HepG2 (cell line): ENCODE measurements around the gene LAMB2. TPM values are rescaled to one million over a fixed set of nuclear protein-coding genes. Genes with fewer than 3 reads are reported as not detected.

Source experiments
- ELF3 ChIP-seq: IDR thresholded peaks from 2 replicates; pipeline ENCODE4 v1.6.1; 2016; ENCODE audit warnings: missing genetic modification reagents, missing compliant biosample characterization
- KLF16 ChIP-seq, 2 experiments: sonication (generic) in 1 of 2; formaldehyde crosslinking in 1 of 2; IDR thresholded peaks; 2 replicates each; pipeline versions ENCODE4 v1.6.1 to v1.8.0; 2016 to 2023; ENCODE audit warnings: missing genetic modification reagents in 2 of 2, missing compliant biosample characterization in 1 of 2
- MED13 ChIP-seq: sonication (generic); formaldehyde crosslinking; IDR thresholded peaks from 2 replicates; pipeline ENCODE4 v1.5.0; 2020; ENCODE audit warnings: missing genetic modification reagents
- NR1H2 ChIP-seq: sonication (generic); formaldehyde crosslinking; IDR thresholded peaks from 2 replicates; pipeline ENCODE4 v1.8.1; 2022; ENCODE audit warnings: low read depth, missing genetic modification reagents, borderline replicate concordance
- NR2C2 ChIP-seq: sonication (generic); formaldehyde crosslinking; IDR thresholded peaks from 2 replicates; pipeline ENCODE4 v1.4.0; 2020; ENCODE audit warnings: missing genetic modification reagents, mild to moderate bottlenecking, moderate library complexity, borderline replicate concordance
- RXRB ChIP-seq: IDR thresholded peaks from 2 replicates; pipeline ENCODE4 v1.6.1; 2016; ENCODE audit warnings: borderline replicate concordance, missing genetic modification reagents, missing compliant biosample characterization
- SMAD3 ChIP-seq: sonication (generic); formaldehyde crosslinking; IDR thresholded peaks from 2 replicates; pipeline ENCODE4 v1.4.0; 2020; ENCODE audit warnings: missing genetic modification reagents
- SNAPC5 ChIP-seq: sonication (generic); formaldehyde crosslinking; IDR thresholded peaks from 2 replicates; pipeline ENCODE4 v1.8.1; 2023; ENCODE audit warnings: mild to moderate bottlenecking, missing genetic modification reagents, borderline replicate concordance
- ZBTB34 ChIP-seq: sonication (generic); formaldehyde crosslinking; IDR thresholded peaks from 2 replicates; pipeline ENCODE4 v1.8.0; 2022; ENCODE audit warnings: mild to moderate bottlenecking, missing genetic modification reagents
- ZBTB4 ChIP-seq: sonication (generic); formaldehyde crosslinking; IDR thresholded peaks from 2 replicates; pipeline ENCODE4 v1.4.0; 2020; ENCODE audit warnings: missing genetic modification reagents, mild to moderate bottlenecking, borderline replicate concordance
- ZBTB40 ChIP-seq, 2 experiments: fragments of 450-650 bp in 1 of 2; sonication (generic) in 1 of 2; formaldehyde crosslinking in 1 of 2; IDR thresholded peaks; 2 replicates each; pipeline versions ENCODE4 v1.6.1 to v1.8.0; 2016 to 2022; ENCODE audit warnings: antibody characterized with exemption in 1 of 2, mild to moderate bottlenecking in 1 of 2, missing genetic modification reagents in 1 of 2
- ZNF253 ChIP-seq: sonication (generic); formaldehyde crosslinking; IDR thresholded peaks from 2 replicates; pipeline ENCODE4 v1.8.0; 2022; ENCODE audit warnings: mild to moderate bottlenecking, missing genetic modification reagents, borderline replicate concordance
- ZNF777 ChIP-seq: sonication (generic); formaldehyde crosslinking; IDR thresholded peaks from 2 replicates; pipeline ENCODE4 v1.4.0; 2020; ENCODE audit warnings: missing genetic modification reagents
- polyA plus RNA-seq, 8 experiments: library from polyadenylated mRNA; depleted of rRNA in 3 of 8; stranded (reverse) in 7 of 8; unstranded in 1 of 8; fragments of >200 nt; fragmentation: Illumina TruSeq in 4 of 8; extraction: Trizol in 4 of 8; gene quantifications; 2 replicates each; pipeline versions ENCODE4 v1.2.1 to v1.2.3, GENCODE V29; 2011 to 2016; ENCODE audit warnings: low read depth in 4 of 8, missing spikeins in 1 of 8, mixed read lengths in 1 of 8; ENCODE audit not compliant: insufficient read depth in 1 of 8
- total RNA-seq, 5 experiments: library from RNA; depleted of rRNA; stranded (reverse); fragments of >200 nt; fragmentation: Illumina TruSeq; extraction: Trizol; gene quantifications; 2 replicates each; pipeline ENCODE4 v1.2.3, GENCODE V29; 2016; ENCODE audit warnings: low read depth in 1 of 5

Gene LAMB2
- total and polyA plus RNA-seq, 2 of the 13 experiments (the other 11 are each of a cell fraction or from before 2014, with no cell fraction given), result 208 to 443 TPM

- no peak for TF ChIP-seq ZBTB40 (IDR thresholded peaks at IDR 0.05)
- TF ChIP-seq ZBTB40 (CRISPR knock-in tag; IDR thresholded peaks at IDR 0.05), result no peak
- no peak for TF ChIP-seq KLF16 (CRISPR knock-in tag; IDR thresholded peaks at IDR 0.05)
- TF ChIP-seq ZBTB34 (CRISPR knock-in tag), result no peak
- no peak for TF ChIP-seq NR1H2 (CRISPR knock-in tag)
- TF ChIP-seq RXRB (CRISPR knock-in tag), result peak; percentile 8; the same call in 1 of the 2 replicates
- TF ChIP-seq ZBTB4, result no peak
- no peak for TF ChIP-seq ELF3 (CRISPR knock-in tag)
- TF ChIP-seq NR2C2 (CRISPR knock-in tag), result peak; percentile 71
- no peak for TF ChIP-seq SNAPC5
- TF ChIP-seq SMAD3 (CRISPR knock-in tag), result no peak
- no peak for TF ChIP-seq ZNF777 (CRISPR knock-in tag)
- TF ChIP-seq MED13 (CRISPR knock-in tag), result no peak
- TF ChIP-seq ZNF253 (CRISPR knock-in tag), result no peak
These were observed 39.7 kb downstream of the LAMB2 start (continued) for GRCh38 chr3:49092938-49093852.
